ENCODE results near the gene SNX18.

Gene SNX18

GRCh38 chr5:54581831-54582548, 64.4 kb downstream of the SNX18 start:
- no peak overlapping the region for H3K27ac ChIP-seq
- no peak for TF ChIP-seq CTCF (conservative IDR thresholded peaks at IDR 0.05)

GRCh38 chr5:54586336-54586735, 68.8 kb downstream of the SNX18 start:
- TF ChIP-seq CTCF (conservative IDR thresholded peaks at IDR 0.05), result no peak
- TF ChIP-seq ZFX (IDR thresholded peaks at IDR 0.05), result no peak
- no peak overlapping the region for H3K27ac ChIP-seq

- TF ChIP-seq CTCF (conservative IDR thresholded peaks at IDR 0.05), result no peak
- TF ChIP-seq ZFX (IDR thresholded peaks at IDR 0.05), result no peak
Observed at GRCh38 chr5:54589786-54590185, 72.2 kb downstream of the SNX18 start.

GRCh38 chr5:54590824-54591223, 73.3 kb downstream of the SNX18 start:
- TF ChIP-seq CTCF (conservative IDR thresholded peaks at IDR 0.05) (no peak), ZFX (IDR thresholded peaks at IDR 0.05) (no peak)
- H3K27ac ChIP-seq, result no peak overlapping the region

More at GRCh38 chr5:54589786-54590185, 72.2 kb downstream of the SNX18 start:
- no peak overlapping the region for H3K27ac ChIP-seq

- H3K27ac ChIP-seq, result no peak overlapping the region
- TF ChIP-seq ZFX (IDR thresholded peaks at IDR 0.05) (no peak), CTCF (conservative IDR thresholded peaks at IDR 0.05) (no peak)
Observed at GRCh38 chr5:54593779-54594178, 76.2 kb downstream of the SNX18 start.

GRCh38 chr5:54594181-54594580, 76.6 kb downstream of the SNX18 start:
- TF ChIP-seq CTCF (conservative IDR thresholded peaks at IDR 0.05), result no peak
- no peak overlapping the region for H3K27ac ChIP-seq

- TF ChIP-seq CTCF (conservative IDR thresholded peaks at IDR 0.05) (no peak), ZFX (IDR thresholded peaks at IDR 0.05) (no peak)
- H3K27ac ChIP-seq, result no peak overlapping the region
Observed at GRCh38 chr5:54595721-54596120, 78.2 kb downstream of the SNX18 start.

All from C4-2B (cell line).